ENCODE measurements around the gene DMD.

DNA sequence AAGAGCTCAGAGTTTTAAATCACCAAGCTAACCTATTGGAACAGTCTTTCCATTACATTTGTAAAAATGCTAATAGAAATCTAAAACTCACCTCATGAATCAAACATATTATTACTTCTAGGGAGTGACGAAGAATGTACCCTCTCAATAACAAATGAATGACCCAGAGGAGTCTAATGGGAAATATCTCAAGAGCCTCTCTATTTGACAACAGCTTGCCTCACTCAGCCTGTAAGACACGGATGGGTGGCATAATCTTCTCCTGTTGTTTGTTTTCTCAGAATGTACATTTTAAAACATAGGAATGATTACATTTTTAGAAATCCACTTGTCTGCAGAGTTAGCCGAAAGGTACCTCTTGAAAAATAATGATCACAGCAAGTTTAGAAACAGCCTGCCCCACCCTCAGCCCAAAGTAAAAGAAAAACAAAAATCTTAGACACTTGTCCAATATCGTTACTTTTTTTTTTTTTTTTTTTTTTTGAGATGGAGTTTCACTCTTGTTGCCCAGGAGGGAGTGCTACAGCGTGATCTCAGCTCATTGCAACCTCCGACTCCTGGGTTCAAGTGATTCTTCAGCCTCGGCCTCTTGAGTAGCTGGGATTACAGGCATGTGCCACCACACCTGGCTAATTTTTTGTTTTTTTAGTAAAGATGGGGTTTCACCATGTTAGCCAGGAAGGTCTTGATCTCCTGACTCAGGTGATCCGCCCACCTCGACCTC, 1955.9 kb downstream of the DMD start:
- TF ChIP-seq, protein P1, sequence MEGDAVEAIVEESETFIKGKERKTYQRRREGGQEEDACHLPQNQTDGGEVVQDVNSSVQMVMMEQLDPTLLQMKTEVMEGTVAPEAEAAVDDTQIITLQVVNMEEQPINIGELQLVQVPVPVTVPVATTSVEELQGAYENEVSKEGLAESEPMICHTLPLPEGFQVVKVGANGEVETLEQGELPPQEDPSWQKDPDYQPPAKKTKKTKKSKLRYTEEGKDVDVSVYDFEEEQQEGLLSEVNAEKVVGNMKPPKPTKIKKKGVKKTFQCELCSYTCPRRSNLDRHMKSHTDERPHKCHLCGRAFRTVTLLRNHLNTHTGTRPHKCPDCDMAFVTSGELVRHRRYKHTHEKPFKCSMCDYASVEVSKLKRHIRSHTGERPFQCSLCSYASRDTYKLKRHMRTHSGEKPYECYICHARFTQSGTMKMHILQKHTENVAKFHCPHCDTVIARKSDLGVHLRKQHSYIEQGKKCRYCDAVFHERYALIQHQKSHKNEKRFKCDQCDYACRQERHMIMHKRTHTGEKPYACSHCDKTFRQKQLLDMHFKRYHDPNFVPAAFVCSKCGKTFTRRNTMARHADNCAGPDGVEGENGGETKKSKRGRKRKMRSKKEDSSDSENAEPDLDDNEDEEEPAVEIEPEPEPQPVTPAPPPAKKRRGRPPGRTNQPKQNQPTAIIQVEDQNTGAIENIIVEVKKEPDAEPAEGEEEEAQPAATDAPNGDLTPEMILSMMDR (conservative IDR thresholded peaks at IDR 0.05): no peak
- TF ChIP-seq ZFX (IDR thresholded peaks at IDR 0.05): no peak

Measured in C4-2B (cell line).